CD14-positive monocyte (primary cell): ENCODE measurements around the gene MEX3C. TPM values are rescaled to one million over a fixed set of nuclear protein-coding genes. Genes with fewer than 3 reads are reported as not detected.

ENCODE experiments used
- DNase-seq, 3 donors: peaks; one replicate each; pipeline ENCODE4 v3.0.0-alpha.2; 2011 to 2022
- H2AFZ ChIP-seq: 2 replicates; pipeline ENCODE4 v1.6.0; 2012; ENCODE audit warnings: mild to moderate bottlenecking, low read depth, low read length, inconsistent platforms; ENCODE audit not compliant: insufficient read depth, poor library complexity, severe bottlenecking
- H3K27ac ChIP-seq, 2 donors: 1 replicate in 1 of 2; 2 replicates in 1 of 2; pipeline ENCODE4 v1.5.1; 2012 to 2013; ENCODE audit warnings: low read length in 2 of 2, control low read depth in 1 of 2, inconsistent platforms in 1 of 2, low read depth in 1 of 2, mild to moderate bottlenecking in 1 of 2
- H3K27me3 ChIP-seq, 2 donors: one replicate each; pipeline versions ENCODE4 v1.6.0 to v1.6.1; 2011 to 2013; ENCODE audit warnings: low read length in 2 of 2; ENCODE audit not compliant: control insufficient read depth in 2 of 2, insufficient read depth in 2 of 2
- H3K36me3 ChIP-seq, 2 donors: replicated peaks in 1 of 2; 1 replicate in 1 of 2; 2 replicates in 1 of 2; pipeline versions ENCODE4 v1.5.1 to v1.6.1; 2012 to 2013; ENCODE audit warnings: low read length in 2 of 2, control low read depth in 1 of 2, inconsistent platforms in 1 of 2, mild to moderate bottlenecking in 1 of 2; ENCODE audit not compliant: insufficient read depth in 2 of 2, control insufficient read depth in 1 of 2
- H3K4me1 ChIP-seq, 2 donors: 1 replicate in 1 of 2; 2 replicates in 1 of 2; pipeline versions ENCODE4 v1.5.1 to v1.6.1; 2012 to 2013; ENCODE audit warnings: low read length in 2 of 2, control low read depth in 1 of 2, inconsistent platforms in 1 of 2, mild to moderate bottlenecking in 1 of 2, moderate library complexity in 1 of 2; ENCODE audit not compliant: insufficient read depth in 2 of 2, control insufficient read depth in 1 of 2
- H3K4me2 ChIP-seq: replicated peaks from 2 replicates; pipeline ENCODE3; 2012; ENCODE audit warnings: low read length, moderate library complexity, mild to moderate bottlenecking; ENCODE audit not compliant: poor library complexity, severe bottlenecking; ENCODE audit errors: extremely low read depth
- H3K4me3 ChIP-seq, 3 experiments: fragments of 200-600 bp in 1 of 3; sonication (generic) in 1 of 3; replicated peaks in 1 of 3; 1 replicate in 2 of 3; 2 replicates in 1 of 3; pipeline ENCODE4 v1.5.1; 2011 to 2013; ENCODE audit warnings: low read length in 3 of 3, mild to moderate bottlenecking in 3 of 3, control low read depth in 2 of 3, low read depth in 2 of 3, inconsistent platforms in 1 of 3, moderate library complexity in 1 of 3
- H3K79me2 ChIP-seq: 2 replicates; pipeline ENCODE4 v1.6.0; 2012; ENCODE audit warnings: mild to moderate bottlenecking, control low read depth, inconsistent platforms, low read length, moderate library complexity; ENCODE audit not compliant: insufficient read depth
- H3K9ac ChIP-seq: 2 replicates; pipeline ENCODE4 v1.6.0; 2017; ENCODE audit warnings: low read length, mild to moderate bottlenecking; ENCODE audit not compliant: insufficient read depth, poor library complexity, severe bottlenecking
- H3K9me3 ChIP-seq, 2 donors: replicated peaks in 1 of 2; 1 replicate in 1 of 2; 2 replicates in 1 of 2; pipeline versions ENCODE4 v1.5.1 to v1.6.1; 2012 to 2013; ENCODE audit warnings: low read length in 2 of 2, control low read depth in 1 of 2; ENCODE audit not compliant: control insufficient read depth in 1 of 2, insufficient read depth in 1 of 2
- H4K20me1 ChIP-seq: 2 replicates; pipeline ENCODE4 v1.6.0; 2012; ENCODE audit warnings: mild to moderate bottlenecking, low read length, control low read depth, moderate library complexity; ENCODE audit not compliant: insufficient read depth
- H3K27ac Mint-ChIP-seq, 7 donors: one replicate each; pipeline ENCODE4 v1.8.0; 2020; ENCODE audit warnings: mild to moderate bottlenecking in 7 of 7, mixed read lengths in 7 of 7, moderate library complexity in 6 of 7, inconsistent platforms in 2 of 7
- H3K27me3 Mint-ChIP-seq, 3 donors: one replicate each; pipeline ENCODE4 v1.8.0; 2021 to 2022; ENCODE audit warnings: low read depth in 3 of 3, mild to moderate bottlenecking in 3 of 3, mixed read lengths in 3 of 3, moderate library complexity in 3 of 3, inconsistent platforms in 1 of 3
- H3K36me3 Mint-ChIP-seq, 2 donors: one replicate each; pipeline ENCODE4 v1.8.0; 2020; ENCODE audit warnings: mixed read lengths in 2 of 2, inconsistent platforms in 1 of 2, mild to moderate bottlenecking in 1 of 2
- H3K4me1 Mint-ChIP-seq: one replicate; pipeline ENCODE4 v1.8.0; 2020; ENCODE audit warnings: mild to moderate bottlenecking, mixed read lengths
- H3K4me3 Mint-ChIP-seq, 2 donors: one replicate each; pipeline ENCODE4 v1.8.0; 2020; ENCODE audit warnings: mild to moderate bottlenecking in 2 of 2, mixed read lengths in 2 of 2, moderate library complexity in 1 of 2
- H3K9me3 Mint-ChIP-seq, 7 donors: one replicate each; pipeline ENCODE4 v1.8.0; 2020 to 2022; ENCODE audit warnings: mixed read lengths in 7 of 7, mild to moderate bottlenecking in 6 of 7, moderate library complexity in 6 of 7, inconsistent platforms in 2 of 7
- CTCF ChIP-seq: fragments of 200-600 bp; IDR thresholded peaks from one replicate; pipeline ENCODE4 v1.8.0; 2022; ENCODE audit warnings: antibody characterized with exemption, mild to moderate bottlenecking
- WGBS: methylation state at CpG from one replicate; pipeline ENCODE4 v1.1.5; 2013; ENCODE audit warnings: missing lambda C conversion rate; ENCODE audit not compliant: insufficient coverage; 5-methylcytosine and 5-hydroxymethylcytosine counted together
- intact Hi-C, 2 donors: fragments of 100-400 bp; cut with micrococcal nuclease; formaldehyde crosslinking; loops; one replicate each; pipeline versions ENCODE4 v1.15.0 to v1.15.1; 2023
- polyA plus RNA-seq, 3 donors: library from polyadenylated mRNA; depleted of rRNA in 1 of 3; unstranded in 2 of 3; stranded (reverse) in 1 of 3; fragments of 300-500 nt in 2 of 3; fragments of >200 nt in 1 of 3; fragmentation: Illumina TruSeq in 2 of 3; gene quantifications; 1 replicate in 2 of 3; 2 replicates in 1 of 3; pipeline ENCODE4 v1.2.3, GENCODE V29; 2012 to 2021

MEX3C gene
- polyA plus RNA-seq, 3 donors = 2.3 to 41.3 (median 5.2) TPM

GRCh38 chr18:51149670-51150069 is 47.8 kb downstream of the MEX3C start:
- H3K9ac ChIP-seq = no peak overlapping the region
- no peak overlapping the region for H3K27ac ChIP-seq
- no peak overlapping the region for H2AFZ ChIP-seq
- no peak for DNase-seq
- H3K4me3 ChIP-seq = no peak overlapping the region
- no peaks in the 10 kb centered on the region for H4K20me1 ChIP-seq
- Mint-ChIP-seq H3K36me3 (no peaks in the 10 kb centered on the region), H3K27ac (no peak overlapping the region), H3K27me3 (peaks cover 7 to 10% (median 7%) of the 10 kb centered on the region in 3 donors), H3K4me3 (no peak overlapping the region), H3K4me1 (peaks cover 21% of the 10 kb centered on the region), H3K9me3 (peaks cover 0 to 3% (median 0%) of the 10 kb centered on the region in 7 donors)
- no peak overlapping the region for H3K4me2 ChIP-seq
- no peak for TF ChIP-seq CTCF
- H3K9me3 ChIP-seq = no peaks in the 10 kb centered on the region
- no peaks in the 10 kb centered on the region for H3K27me3 ChIP-seq
- no peaks in the 10 kb centered on the region for H3K79me2 ChIP-seq
- WGBS = 100% methylated on average over 1 of the region's 4 CpGs
- peaks cover 9 to 10% of the 10 kb centered on the region in 2 donors for H3K4me1 ChIP-seq
- no peaks in the 10 kb centered on the region for H3K36me3 ChIP-seq
- intact Hi-C loops = no loop called here

DNA sequence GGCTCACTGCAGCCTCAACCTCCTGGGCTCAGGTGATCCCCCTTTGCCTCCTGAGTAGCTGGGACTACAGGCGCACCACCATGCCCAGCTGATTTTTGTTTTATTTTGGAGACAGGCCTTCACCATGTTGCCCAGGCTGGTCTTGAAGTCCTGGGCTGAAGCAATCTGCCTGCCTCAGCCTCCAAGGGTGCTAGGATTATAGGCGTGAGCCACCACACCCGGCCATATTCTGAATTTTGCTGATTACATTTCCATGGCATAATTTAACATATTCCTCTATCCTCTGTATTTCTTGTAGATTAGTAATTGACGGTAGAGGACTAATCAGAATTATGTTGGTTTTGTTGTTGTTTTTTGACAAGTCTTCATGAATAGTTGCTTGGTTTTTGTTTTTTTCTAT is 50.6 kb downstream of the MEX3C start:
- Mint-ChIP-seq H3K27me3 (peaks cover 3 to 5% (median 5%) of the 10 kb centered on the region in 3 donors), H3K4me1 (peaks cover 3% of the 10 kb centered on the region), H3K27ac (peak overlapping the region in 1 of 7 donors; percentile 31), H3K9me3 (peaks cover 0 to 3% (median 0%) of the 10 kb centered on the region in 7 donors), H3K36me3 (no peaks in the 10 kb centered on the region), H3K4me3 (no peak overlapping the region)
- Histone ChIP-seq H3K79me2 (no peaks in the 10 kb centered on the region), H2AFZ (no peak overlapping the region), H4K20me1 (no peaks in the 10 kb centered on the region), H3K27ac (no peak overlapping the region), H3K9ac (no peak overlapping the region), H3K4me3 (no peak overlapping the region), H3K4me1 (no peaks in the 10 kb centered on the region), H3K9me3 (no peaks in the 10 kb centered on the region), H3K27me3 (no peaks in the 10 kb centered on the region), H3K4me2 (no peak overlapping the region), H3K36me3 (no peaks in the 10 kb centered on the region)
- TF ChIP-seq CTCF = no peak
- intact Hi-C loops = no loop called here
- 58% methylated on average over 1 of the region's 4 CpGs for WGBS
- no peak for DNase-seq
